NCI-H510A treated with DMSO at 0.1 percent for 48 hours (cell line): ENCODE results near the gene MAP4K5.
"Not testable (repeated sequence)": the region's sequence is repeated elsewhere in the genome, so short reads cannot be mapped to it uniquely, and the experiment has no call there.

ENCODE experiments used
- DNase-seq: peaks from one replicate; lab custom pipeline; 2025; lab: John Stamatoyannopoulos, UW

The MAP4K5 gene

DNA sequence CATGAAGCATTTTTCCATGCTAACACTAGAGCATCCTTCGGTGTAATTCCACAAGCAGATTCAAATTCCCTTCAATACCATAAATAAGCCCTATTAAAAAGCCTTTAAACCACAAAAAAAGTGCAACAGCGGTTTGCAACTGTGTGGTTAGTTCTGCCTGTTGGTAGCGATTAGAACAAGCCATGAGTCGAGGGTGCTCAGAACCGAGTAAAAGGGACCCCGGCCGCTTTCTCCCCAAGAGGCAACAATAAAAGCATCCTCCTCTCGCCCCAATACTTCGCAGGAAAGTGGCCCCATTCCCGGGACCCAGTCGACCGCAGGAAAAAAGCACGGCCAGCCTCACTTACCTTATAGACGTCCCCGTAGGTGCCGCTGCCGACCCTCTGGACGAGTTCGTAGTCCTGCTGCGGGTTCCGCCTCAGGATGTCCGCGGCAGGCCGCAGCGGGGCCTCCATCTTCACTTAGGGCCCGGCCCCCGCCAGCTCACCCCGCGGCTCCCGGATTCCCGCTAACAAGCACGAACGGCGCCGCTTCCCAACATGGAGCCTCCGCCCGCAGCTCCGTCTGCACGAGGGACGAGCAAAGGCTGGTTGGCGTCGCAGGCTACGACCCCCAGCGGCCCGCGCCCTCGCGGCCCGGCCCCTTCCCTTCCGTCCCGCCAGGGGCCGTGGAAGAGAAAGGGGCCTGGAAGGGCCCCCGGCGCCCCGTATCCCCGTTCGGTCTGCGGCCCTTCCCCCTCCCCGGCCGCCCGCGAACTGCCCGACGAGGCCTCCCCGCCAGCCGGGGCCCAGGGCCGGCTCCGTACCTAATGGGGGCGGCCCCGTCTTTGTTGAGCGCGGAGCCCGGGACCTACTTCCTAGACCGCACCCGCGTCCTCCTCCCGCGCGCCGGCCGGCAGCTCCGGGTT lies 521 bp downstream of the MAP4K5 start:
- peak; percentile 42 for DNase-seq

DNA sequence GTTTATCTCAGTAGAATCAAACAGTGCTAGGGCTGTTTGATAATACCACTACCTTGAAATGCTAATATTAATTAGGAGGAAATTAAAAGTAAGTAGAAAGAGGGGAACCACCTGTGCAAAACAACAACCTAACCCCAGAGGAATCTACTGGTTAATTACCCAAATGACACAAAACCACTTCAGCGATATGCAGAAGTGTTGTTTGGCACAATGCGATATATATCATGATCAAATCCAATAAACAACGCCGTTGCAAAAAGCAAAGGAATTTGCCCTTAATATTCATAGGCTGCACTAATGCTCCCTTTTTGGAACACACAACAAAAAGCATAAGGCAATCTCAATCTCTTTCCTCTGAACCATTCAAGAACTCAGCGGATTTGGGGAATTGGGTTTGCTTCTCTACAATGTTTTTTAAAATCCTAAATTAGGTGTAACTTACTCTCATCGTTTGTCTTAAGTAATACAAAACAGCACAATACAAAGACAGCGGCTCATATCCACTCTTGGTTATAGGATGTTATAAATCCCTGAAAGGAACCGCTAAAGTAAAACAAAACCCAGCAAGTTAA lies 1.5 kb downstream of the MAP4K5 start:
- DNase-seq, result no peak

DNA sequence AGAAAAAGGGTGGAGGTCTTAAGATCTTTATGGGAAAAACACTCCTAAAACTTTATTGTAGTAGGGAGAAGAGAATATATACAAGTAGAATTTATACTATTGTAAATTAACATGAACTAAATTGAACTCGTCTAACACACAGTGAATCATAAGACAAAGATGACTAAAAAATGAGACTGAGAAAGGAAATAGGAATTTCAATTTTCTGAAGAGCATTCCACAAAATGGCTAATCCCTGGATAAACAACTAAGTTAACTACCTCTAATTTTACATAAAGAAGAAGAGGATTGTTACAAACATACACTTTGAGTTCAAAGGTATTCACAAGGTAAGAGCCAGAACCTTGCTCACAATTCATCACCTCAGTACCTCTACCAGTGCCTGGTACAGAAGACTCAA lies 2.0 kb downstream of the MAP4K5 start:
- DNase-seq, result no peak

DNA sequence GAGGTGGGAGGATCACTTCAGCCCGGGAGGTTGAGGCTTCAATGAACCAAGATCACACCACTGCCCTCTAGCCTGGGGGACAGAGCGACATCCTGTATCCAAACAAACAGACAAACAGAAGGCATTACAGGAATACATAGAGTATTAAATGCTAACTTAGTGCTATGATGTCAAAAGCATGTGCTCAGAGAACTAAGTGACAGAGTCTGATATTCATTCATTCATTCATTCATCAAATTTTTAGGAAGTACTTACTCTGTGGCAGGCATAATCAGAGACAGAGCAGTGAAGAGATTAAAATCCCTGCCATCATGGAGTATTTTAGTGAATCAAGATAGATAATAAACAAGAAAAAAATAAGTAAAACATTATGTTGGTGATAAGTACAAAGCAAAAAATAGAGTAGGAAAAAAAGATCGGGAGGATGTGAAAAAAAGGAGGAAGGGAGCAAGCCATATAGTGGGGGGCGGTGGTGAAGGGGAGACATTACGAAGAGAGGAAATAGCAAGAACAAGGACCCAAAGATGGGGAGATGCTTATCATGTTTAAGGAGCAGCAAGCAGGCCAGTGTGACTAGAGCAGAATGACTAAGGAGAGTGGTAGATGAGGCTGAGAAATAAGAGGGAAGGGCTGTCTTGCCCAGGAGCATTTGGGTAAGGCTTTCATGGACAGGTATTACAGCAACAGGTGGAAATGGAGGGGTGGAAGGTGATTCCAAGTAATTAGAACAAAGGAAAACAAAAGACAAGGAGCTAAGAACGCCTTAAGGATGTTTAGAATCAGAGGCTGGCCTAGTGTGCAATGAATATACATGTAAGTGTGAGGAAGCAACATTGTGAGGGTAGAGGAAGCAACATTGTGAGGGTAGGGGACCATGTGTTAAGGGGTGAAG lies 2.8 kb downstream of the MAP4K5 start:
- no peak for DNase-seq

DNA sequence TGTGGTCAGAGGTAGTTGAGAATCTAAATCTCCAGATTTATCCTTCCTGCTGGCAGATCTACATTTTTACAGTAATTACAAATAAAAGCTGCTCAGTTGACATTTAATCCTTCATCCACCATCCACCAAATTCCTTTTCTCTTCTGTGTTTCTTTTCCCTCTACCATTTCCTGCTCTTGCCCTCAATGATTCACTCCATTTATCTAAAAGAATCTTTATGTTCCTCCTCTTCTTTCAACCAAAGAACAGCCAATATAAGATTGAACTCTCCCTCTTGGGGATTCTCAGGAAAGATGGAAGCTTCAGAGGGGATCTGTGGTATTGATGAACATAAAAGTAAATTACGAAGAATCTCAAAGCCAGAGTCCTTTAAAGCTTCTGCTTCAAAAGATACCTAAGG lies 4.4 kb downstream of the MAP4K5 start:
- DNase-seq, result no peak

DNA sequence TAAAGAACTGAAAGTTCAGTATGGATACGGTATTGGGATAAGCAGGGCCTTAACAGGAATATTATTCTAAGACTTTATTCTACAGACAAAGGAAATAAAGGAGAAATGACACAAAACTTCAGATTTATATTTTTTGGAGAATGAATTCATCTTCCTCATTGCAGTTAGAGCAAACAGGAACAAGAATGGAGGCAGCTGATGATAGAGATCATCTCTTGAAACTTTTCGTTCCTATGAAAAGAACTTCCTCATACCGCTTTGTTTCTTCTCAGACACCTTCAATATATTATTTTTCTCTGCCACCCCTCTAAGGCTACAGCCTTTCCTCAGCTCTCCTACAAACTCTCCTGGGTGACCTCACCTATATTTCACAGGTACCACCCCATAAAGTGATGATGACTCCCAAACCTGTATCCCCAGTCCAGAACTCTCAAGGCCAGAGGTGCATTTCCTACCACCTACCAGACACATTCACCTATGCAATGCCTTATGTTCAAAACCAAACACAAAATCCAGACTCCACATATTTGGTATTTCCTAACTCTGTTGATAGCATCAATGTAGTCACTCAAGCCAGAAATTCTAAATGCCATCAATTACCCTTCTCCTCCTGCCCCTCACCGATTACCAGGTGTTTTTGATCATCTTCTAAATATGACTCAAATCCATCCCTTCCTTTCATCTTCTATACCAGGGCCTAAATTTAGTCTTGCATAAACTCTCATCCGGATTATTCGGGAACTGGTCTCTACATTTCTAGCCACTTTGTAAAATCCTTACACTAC lies 7.4 kb downstream of the MAP4K5 start:
- DNase-seq, result no peak

DNA sequence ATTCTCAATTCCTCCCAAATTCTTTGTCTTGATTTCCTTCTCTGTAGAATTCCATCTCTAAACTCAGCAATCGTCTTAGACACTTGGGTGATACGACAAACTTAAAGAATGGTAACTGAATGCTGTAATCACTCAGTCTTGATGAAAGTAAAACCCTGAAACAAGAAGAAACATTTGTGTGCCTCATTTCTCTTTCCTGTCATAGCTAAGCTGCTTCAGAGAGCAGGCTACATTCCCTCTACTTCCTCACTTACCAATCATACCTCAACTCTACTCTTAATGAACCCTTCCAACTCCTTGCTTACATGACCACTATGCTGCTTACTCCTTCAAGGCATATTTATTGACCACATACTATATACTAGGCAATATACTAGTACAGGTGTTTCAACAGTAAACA lies 8.3 kb downstream of the MAP4K5 start:
- DNase-seq, result no peak

DNA sequence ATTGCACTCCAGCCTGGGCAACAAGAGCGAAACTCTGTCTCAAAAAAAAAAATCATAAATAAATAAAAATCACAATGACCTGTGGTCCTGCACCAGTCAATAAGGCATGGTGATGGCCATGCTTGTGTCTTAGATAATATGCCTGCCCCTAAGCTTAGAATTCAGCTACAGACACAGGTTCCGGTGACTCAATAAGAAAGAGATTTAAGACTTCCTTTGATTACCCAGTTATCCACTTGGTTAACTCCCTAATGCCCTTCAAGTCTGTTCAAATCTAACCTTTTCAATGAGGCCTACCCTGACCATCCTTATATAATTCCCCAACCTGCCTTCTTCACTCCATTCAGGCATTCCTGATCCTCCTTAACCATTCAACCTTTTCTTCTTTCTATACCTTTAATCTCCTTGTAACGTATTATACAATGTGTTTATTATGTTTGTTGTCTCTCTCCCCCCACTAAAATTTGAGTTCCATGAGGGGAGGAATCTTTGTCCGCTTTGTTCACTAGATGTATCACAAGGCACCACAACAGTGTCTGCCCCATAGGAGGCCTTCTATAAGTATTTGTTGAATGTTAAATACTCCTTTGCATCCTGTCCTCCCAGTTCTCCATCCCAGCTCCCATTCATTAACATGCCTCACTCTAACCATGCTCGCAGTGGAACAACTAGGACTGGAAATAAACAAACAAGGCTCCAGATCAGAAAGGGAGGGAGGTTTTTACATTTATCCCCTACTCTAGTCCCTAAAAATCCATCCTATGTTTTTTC lies 8.9 kb downstream of the MAP4K5 start:
- no peak for DNase-seq

DNA sequence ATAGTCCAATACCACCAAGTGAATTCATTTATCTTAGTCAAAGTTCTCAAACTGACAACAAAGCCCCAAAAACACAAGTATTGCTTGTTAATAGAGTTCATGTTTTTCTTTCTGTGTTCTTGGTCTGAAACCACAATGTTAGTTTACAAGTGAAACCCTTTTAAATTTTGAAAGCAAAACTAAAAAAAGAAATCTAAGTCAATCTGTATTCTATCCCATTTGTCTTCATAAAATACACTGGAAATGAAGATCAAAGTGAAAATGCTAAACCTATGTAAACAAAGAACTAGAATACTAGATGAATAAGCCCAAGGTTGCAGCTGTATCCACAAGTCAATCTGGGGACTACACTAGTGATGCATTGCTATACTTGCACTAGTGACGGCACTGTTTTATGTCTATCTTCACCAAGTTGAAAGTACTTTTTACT lies 10.4 kb downstream of the MAP4K5 start:
- DNase-seq, result peak; percentile 34

DNA sequence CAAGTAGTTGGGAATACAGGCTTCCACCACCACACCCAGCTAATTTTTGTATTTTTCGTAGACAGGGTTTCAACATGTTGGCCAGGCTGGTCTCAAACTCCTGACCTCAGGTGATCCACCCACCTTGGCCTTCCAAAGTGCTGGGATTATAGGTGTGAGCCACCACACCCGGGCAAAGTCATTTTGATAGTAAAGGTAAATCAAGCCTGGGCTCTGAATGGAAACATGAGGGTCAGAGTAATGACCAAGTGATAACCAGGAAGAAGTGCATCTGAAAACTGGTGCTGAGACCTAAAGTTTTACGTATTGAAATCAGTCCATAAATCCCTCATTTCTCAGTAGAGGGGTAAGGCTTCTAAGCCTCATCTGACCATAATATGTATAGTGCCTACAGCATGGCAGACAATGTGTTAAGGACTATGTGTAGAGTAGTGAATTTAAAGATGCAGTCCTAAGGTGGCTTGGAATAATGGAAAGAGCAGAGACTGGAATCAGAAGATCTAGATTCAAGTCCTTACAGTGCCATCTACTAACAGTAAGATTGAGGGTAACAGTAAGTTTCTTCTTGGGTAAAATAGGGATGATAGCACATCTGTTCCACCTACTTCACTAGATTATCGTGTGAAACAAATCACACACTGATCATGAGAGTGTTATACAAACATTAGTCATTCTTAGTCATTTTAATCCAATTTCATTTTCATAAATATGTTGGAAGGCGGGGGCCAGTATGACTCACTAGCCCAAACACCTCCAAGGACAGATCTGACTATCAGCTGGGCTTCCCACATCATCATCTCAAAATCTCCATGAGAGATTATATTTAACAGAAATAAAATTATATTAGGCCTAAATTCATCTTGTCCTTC lies 11.2 kb downstream of the MAP4K5 start:
- DNase-seq, result no peak

DNA sequence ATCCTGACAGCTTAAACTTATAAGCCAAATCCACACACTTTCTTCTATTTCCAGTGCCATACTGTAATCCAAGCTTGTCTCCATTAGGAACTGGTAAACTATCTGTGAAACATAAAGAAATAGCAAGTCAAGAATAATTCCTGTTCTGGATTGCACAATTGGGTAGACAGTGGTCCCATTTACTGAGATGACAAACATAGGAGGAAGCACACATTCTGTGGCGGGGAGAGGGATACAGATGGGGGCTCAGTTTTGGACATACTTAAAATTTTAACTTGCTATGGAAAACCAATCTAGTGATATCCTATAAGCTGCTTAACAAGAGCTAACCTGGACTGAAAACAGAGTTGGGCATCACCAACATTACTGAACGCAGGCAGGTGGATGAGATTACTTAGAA lies 16.3 kb downstream of the MAP4K5 start:
- DNase-seq, result no peak

DNA sequence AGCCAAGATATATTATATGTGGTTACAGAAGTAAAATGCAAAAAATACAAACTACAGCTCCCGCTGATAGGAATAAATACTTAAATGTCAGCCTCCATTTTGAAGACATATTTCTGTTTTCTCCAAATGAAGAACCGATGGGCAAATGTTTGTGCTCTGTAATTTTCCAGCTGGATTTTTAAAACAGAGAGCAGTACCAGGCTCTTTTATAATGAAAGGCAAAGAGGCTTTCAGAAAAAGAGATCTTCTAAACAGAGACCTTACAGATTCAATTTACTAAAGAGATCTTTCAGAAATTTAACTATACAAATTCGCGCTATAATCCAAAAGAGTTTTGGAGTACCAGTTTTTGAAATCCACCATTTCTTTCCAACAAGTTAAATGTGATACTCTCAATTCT lies 19.9 kb downstream of the MAP4K5 start:
- DNase-seq, result no peak

DNA sequence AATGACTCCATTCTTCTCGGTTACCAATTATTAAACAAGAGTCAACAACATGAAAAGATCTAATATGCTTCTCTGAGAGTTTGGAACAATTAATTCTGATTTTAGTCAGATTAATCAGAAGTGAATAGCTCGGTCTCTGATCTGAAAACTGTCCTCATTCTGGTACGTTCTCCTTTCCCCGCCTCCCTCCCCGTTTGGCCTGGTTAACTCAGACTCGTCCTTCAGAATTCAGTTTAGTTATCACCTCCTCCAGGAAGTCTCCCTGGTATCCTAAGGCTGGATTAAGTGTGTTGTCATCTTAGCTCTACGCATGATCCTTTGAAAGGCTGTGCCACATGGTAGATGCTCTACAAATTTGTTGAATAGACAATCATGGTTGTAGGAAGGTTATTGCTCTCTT lies 22.2 kb downstream of the MAP4K5 start:
- DNase-seq, result no peak

DNA sequence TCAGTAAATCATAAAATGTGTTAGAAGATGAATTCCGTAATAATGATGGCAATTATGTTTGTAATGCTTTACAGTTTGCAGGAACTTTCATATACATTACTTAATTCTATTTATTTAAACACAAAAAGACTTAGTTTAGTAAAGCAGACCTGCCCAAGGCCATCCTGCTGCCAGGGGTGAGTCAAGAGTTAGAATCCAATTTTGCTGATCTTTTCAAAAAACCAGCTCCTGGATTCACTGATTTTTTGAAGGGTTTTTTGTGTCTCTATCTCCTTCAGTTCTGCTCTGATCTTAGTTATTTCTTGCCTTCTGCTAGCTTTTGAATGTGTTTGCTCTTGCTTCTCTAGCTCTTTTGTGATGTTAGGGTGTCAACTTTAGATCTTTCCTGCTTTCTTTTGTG lies 25.3 kb downstream of the MAP4K5 start:
- DNase-seq, result not testable (repeated sequence)

DNA sequence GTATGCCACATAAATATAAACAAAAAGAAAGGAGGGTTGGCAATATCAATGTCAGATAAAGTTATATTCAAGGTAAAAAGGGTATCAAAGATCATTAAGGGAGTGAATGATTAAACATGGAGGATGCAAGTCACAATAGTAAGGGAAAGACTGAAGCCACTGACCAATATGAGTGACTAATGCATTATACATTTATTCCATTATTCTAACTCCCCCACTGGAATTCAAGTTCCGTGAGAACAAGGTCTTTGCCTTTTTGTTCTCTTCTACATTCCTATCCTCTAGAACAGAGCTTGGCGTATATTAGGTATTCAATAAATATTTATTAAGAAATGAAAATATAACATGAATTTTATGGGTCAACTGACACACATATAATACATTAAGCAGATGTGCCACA lies 30.7 kb downstream of the MAP4K5 start:
- DNase-seq, result no peak

DNA sequence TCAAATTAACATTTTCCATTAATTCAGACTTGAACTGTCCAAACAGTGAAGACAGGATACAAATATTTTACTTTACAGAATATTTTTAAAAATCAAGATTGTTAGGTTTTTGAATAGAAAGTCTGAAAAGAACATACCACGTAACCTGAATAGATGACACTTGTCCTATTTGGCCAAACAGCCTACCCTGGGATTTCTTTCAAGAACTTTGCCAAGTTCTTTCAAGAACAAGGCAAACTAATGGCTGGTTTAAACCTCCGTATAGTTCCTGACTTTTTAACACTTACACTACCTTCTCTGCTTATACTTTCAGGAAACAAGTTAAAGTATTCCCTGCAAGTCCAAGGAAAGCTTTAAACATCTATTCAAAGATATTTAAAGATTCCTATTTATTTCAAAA lies 35.0 kb downstream of the MAP4K5 start:
- no peak for DNase-seq

DNA sequence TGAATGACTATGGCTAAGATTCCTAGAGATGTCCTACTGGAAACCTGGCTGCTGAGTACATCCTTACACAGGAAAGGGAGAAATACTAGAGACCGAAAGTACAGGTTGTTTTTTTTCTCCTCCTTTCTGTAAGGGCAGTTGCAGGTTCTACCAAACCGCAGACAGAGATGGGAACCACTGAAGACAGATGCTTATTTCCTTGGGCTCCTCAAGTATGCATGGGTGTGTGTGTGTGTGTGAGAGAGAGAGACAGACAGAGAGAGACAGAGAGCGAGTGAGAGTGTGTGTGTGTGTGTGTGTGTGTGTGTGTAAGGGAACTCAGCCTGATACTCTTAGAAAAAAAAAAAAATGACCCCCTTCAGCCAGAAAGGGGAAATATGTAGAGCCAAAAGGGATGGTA lies 42.5 kb downstream of the MAP4K5 start:
- DNase-seq, result no peak

DNA sequence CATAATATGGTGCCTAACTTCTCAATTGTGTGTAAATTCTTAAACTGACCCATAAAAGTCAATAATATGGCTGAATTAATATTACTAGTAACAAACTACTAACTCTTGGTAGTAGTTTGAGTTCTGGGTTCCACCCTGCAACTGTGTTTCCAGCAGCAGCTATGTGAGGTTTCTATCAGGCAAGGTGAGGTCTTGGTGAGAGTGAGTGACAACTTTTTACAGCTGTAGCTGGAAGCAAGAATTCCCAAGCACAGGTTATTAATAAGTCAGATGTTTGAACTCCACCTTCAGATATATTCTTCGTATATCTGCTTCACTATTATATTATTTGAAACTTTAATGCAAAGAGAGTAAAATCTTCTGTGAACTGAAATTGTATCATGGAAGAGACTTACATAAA lies 43.8 kb downstream of the MAP4K5 start:
- no peak for DNase-seq

DNA sequence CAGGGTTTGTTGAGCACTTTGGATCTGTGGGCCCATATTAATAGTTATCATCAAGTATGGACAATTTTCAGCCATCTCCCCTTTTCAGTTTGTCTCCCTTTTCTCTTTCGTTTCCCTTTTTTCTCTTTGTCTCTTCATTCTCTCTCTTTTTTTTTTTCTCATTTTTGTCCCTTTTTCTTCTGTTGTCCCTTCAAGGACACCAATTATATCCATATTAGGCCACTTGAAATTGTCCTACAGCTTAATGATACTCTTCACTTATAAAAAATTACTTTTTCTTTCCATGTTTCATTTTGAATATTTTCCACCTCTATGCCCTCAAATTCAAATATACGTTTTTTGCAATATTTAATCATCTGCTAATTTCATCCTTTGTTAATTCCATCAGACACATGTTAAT lies 53.3 kb downstream of the MAP4K5 start:
- DNase-seq, result no peak

DNA sequence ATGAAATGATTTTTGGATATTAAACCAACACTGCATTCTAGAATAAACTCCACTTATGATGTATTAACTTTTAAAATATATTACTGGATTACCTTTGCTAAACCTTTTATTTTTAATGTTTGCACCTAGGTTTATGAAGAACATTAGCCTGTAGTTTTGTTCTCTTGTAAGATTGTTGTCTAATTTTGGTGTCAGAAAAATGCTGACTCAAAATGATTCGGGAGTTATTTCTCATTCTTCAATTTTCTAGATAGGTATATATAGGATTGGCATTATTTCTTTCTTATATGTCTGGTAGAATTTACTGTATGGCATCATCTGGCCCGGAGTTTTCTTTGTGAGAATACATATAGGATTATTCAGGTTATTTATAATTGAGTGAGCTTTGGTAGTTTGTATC lies 54.6 kb downstream of the MAP4K5 start:
- no peak for DNase-seq
